GM12865 (cell line): ENCODE measurements around the gene SLC3A2.

ENCODE experiments used
- DNase-seq: peaks from one replicate; pipeline ENCODE4 v3.0.0; 2010; ENCODE audit warnings: low read depth
- H3K4me3 ChIP-seq: 2 replicates; pipeline ENCODE4 v1.5.1; 2011; ENCODE audit warnings: mild to moderate bottlenecking, low read depth, low read length, control low read depth
- CTCF ChIP-seq: IDR thresholded peaks from 2 replicates; pipeline ENCODE4 v1.5.1; 2011; ENCODE audit warnings: low read length, control low read depth, low read depth, inconsistent platforms; ENCODE audit not compliant: insufficient read depth; ENCODE audit errors: missing control alignments

The SLC3A2 gene

DNA sequence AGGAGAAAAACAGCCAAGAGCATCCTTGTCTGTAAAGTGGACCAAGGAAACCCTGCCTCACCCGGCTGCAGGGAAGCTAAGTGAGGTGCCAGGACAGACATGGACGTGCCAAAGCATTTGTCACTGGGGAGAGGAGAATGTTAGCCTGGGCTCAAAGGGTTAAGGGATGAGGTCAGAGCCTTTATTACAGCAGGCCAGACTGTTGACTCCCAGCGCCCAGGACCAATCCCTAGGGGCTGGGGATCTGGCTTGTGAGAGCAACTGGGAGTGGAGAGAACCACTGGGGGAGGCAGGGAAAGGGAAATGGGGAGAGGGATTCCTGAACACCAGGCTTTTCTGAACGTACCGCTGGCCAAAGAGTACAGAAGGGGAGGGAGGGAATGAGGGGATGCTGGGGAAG is 37.8 kb downstream of the SLC3A2 start:
- TF ChIP-seq CTCF: no peak
- DNase-seq: no peak
- no peak overlapping the region for H3K4me3 ChIP-seq

DNA sequence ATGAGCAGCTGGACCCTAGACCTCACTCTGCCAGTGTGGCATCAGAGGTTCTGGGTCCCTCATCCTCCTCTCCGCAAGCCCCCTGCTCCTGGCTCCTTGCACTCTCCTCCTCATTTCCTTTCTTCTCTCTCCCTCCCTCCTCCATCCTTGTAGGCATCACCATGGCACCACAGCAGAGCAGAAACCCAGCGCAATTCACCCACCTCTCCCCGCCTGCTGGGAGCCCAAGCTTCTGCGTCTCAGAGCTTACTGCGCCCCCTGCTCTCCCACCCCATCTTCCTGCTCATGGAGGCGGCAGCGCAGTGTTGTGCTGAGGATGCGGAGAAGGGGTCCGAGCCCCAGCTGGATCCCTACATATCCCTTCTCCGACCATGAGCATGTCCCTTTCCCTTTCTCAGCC is 38.8 kb downstream of the SLC3A2 start:
- DNase-seq: no peak
- no peak for TF ChIP-seq CTCF
- H3K4me3 ChIP-seq: no peak overlapping the region

- no peak for DNase-seq
- no peak for TF ChIP-seq CTCF
- no peak overlapping the region for H3K4me3 ChIP-seq
Measured at GRCh38 chr11:62919898-62920640, 39.4 kb downstream of the SLC3A2 start.

- no peak for TF ChIP-seq CTCF
- no peak for DNase-seq
- no peak within 1 kb of the TSS for H3K4me3 ChIP-seq
Measured at GRCh38 chr11:62921201-62921572, 40.5 kb downstream of the SLC3A2 start, which contains the start of gene CHRM1. Gene CHRM1, minus strand, starts transcription at chr11:62921363. Its CDS starts 10,263 bp downstream, at chr11:62911100.

DNA sequence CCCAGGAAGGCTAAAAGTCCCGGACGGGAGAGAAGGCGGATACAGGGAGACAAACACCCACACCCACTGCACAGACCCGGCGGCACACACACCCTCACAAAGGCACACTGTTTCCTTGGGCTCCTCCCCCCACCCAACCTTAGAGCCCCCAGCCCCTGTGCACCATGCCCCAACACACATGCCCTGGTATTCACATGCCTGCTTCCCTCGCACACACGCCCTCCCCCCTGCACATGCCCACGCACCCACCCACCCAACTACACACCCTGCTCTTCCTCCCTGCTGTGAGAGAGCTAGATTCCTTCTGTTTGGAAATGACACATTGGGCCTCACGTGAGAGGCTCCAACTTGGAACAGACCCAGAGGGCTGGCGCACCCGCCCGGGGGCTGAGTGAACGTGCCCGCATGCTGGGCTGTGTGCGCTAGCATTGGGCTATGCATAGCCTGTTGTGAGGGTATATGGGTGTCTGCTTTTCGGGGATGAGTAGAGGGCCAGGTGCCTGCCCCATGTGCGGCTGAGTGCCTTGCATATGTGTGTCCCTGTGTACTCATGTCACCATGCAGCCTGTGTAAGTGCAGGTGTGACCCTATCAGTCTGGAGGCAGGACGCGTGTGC is 41.0 kb downstream of the SLC3A2 start:
- no peak for TF ChIP-seq CTCF
- no peak for DNase-seq
- no peak overlapping the region for H3K4me3 ChIP-seq

- DNase-seq: no peak
- H3K4me3 ChIP-seq: no peak overlapping the region
- no peak for TF ChIP-seq CTCF
Measured at GRCh38 chr11:62922189-62922589, 41.5 kb downstream of the SLC3A2 start.
